Neural cell (in vitro differentiated cells): Measurements from ENCODE around the gene ATXN7L3B. TPM values are rescaled to one million over a fixed set of nuclear protein-coding genes. Genes with fewer than 3 reads are reported as not detected.
A peak's percentile ranks its signal among the peaks of the same experiment; 100 is the strongest.

Experiments used
- H2AFZ ChIP-seq: fragments of 200-600, 300-800 bp; sonication (generic), shearing (Covaris generic); 2 replicates; pipeline ENCODE4 v1.6.0; 2014; ENCODE audit warnings: low read depth, mild to moderate bottlenecking, antibody characterized with exemption, low read length, moderate library complexity
- H3F3A ChIP-seq: fragments of 200-600 bp; shearing (Covaris generic); 2 replicates; pipeline ENCODE4 v1.6.1; 2016; ENCODE audit warnings: mild to moderate bottlenecking, moderate library complexity, mixed read lengths, antibody characterized with exemption, low read length; ENCODE audit not compliant: insufficient read depth, poor library complexity, severe bottlenecking
- H3K27ac ChIP-seq: fragments of 200-600, 300-800 bp; sonication (generic), shearing (Covaris generic); 2 replicates; pipeline ENCODE4 v1.5.1; 2014; ENCODE audit warnings: mild to moderate bottlenecking, low read length, moderate library complexity
- H3K27me3 ChIP-seq: fragments of 300-800, 200-600 bp; sonication (generic), shearing (Covaris generic); 2 replicates; pipeline ENCODE4 v1.6.0; 2014; ENCODE audit warnings: mild to moderate bottlenecking, low read depth, low read length, moderate library complexity; ENCODE audit not compliant: insufficient read depth
- H3K36me3 ChIP-seq: fragments of 300-800, 200-600 bp; sonication (generic), shearing (Covaris generic); 2 replicates; pipeline ENCODE4 v1.5.1; 2014; ENCODE audit warnings: mild to moderate bottlenecking, antibody characterized with exemption, low read length, moderate library complexity; ENCODE audit not compliant: insufficient read depth
- H3K4me2 ChIP-seq: fragments of 300-800, 200-600 bp; sonication (generic), shearing (Covaris generic); 2 replicates; pipeline ENCODE4 v1.6.0; 2014; ENCODE audit warnings: mild to moderate bottlenecking, low read length
- H3K4me3 ChIP-seq: fragments of 300-800, 200-600 bp; sonication (generic), shearing (Covaris generic); 2 replicates; pipeline ENCODE4 v1.5.1; 2014; ENCODE audit warnings: mild to moderate bottlenecking, low read length, moderate library complexity
- H3K79me2 ChIP-seq: fragments of 200-600 bp; shearing (Covaris generic); replicated peaks from 2 replicates; pipeline ENCODE4 v1.6.0; 2014; ENCODE audit warnings: mild to moderate bottlenecking, low read length, moderate library complexity; ENCODE audit not compliant: insufficient read depth
- H3K9ac ChIP-seq: fragments of 300-800, 200-600 bp; sonication (generic), shearing (Covaris generic); 2 replicates; pipeline ENCODE4 v1.6.1; 2016; ENCODE audit warnings: mild to moderate bottlenecking, low read length, mixed read lengths
- H3K9me2 ChIP-seq: fragments of 200-600 bp; shearing (Covaris generic); 2 replicates; pipeline ENCODE4 v1.6.1; 2016; ENCODE audit warnings: mild to moderate bottlenecking, low read length, mixed read lengths; ENCODE audit not compliant: insufficient read depth
- H3K9me3 ChIP-seq: fragments of 200-600, 300-800 bp; sonication (generic), shearing (Covaris generic); 2 replicates; pipeline ENCODE4 v1.6.1; 2016; ENCODE audit warnings: mild to moderate bottlenecking, mixed run types, low read length, moderate library complexity, mixed read lengths
- H4K20me1 ChIP-seq: fragments of 200-600 bp; shearing (Covaris generic); 2 replicates; pipeline ENCODE4 v1.6.1; 2016; ENCODE audit warnings: mild to moderate bottlenecking, mixed run types; ENCODE audit not compliant: insufficient read depth
- EP300 ChIP-seq: fragments of 450-650 bp; conservative IDR thresholded peaks from 2 replicates; pipeline ENCODE4 v1.6.1; 2014; ENCODE audit warnings: antibody characterized with exemption, mild to moderate bottlenecking, moderate library complexity; ENCODE audit not compliant: poor library complexity, severe bottlenecking
- EZH2 ChIP-seq: fragments of 200-600, 300-800 bp; shearing (Covaris generic), sonication (generic); IDR thresholded peaks from 2 replicates; pipeline ENCODE4 v1.6.1; 2014; ENCODE audit warnings: antibody characterized with exemption, low read length, borderline replicate concordance, mild to moderate bottlenecking; ENCODE audit not compliant: insufficient read depth, poor library complexity, severe bottlenecking
- MXI1 ChIP-seq: fragments of 450-650 bp; conservative IDR thresholded peaks from 2 replicates; pipeline ENCODE4 v1.6.1; 2014; ENCODE audit warnings: antibody characterized with exemption, mild to moderate bottlenecking; ENCODE audit not compliant: poor library complexity, severe bottlenecking
- POLR2AphosphoS5 ChIP-seq: IDR thresholded peaks from 2 replicates; pipeline ENCODE4 v1.6.1; 2012
- RAD21 ChIP-seq: fragments of 450-650 bp; conservative IDR thresholded peaks from 2 replicates; pipeline ENCODE4 v1.6.1; 2014; ENCODE audit warnings: antibody characterized with exemption, mild to moderate bottlenecking, moderate library complexity
- SMC3 ChIP-seq: fragments of 450-650 bp; conservative IDR thresholded peaks from 2 replicates; pipeline ENCODE4 v1.6.1; 2014; ENCODE audit warnings: antibody characterized with exemption, mild to moderate bottlenecking, moderate library complexity; ENCODE audit not compliant: poor library complexity
- TAF1 ChIP-seq: IDR thresholded peaks from 2 replicates; pipeline ENCODE4 v1.6.1; 2012; ENCODE audit warnings: low read depth
- polyA plus RNA-seq: library from polyadenylated mRNA; depleted of rRNA; stranded (reverse); fragments of >200 nt; gene quantifications from 2 replicates; pipeline ENCODE4 v1.2.3, GENCODE V29; 2014
- TF ChIP-seq, protein P1 (sequence below): fragments of 450-650 bp; IDR thresholded peaks from 2 replicates; pipeline ENCODE4 v1.5.1; 2014; ENCODE audit warnings: antibody characterized with exemption, mild to moderate bottlenecking, moderate library complexity; ENCODE audit not compliant: poor library complexity, severe bottlenecking
- TF ChIP-seq, protein P2 (sequence below): IDR thresholded peaks from 2 replicates; pipeline ENCODE4 v1.6.1; 2012; ENCODE audit warnings: borderline replicate concordance

ATXN7L3B gene
- polyA plus RNA-seq, 1 donor from 2014 or later, result 90.3 TPM

DNA sequence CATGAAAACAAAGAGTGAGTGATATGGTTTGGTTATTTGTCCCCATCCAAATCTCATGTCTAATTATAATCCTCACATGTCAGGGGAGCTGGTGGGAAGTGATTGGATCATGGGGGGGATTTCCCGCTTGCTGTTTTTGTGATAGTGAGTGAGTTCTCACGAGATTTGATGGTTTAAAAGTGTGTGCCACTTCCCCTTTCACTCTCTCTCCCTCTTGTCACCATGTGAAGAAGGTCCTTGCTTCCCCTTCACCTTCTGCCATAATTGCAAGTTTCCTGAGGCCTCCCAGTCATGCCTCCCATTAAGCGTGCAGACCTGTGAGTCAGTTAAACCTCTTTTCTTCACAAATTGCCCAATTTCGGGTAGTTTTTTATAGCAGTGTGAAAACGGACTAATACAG, 2.1 kb upstream of the ATXN7L3B start:
- Histone ChIP-seq H3K4me3 (no peak overlapping the region), H3K4me2 (no peak overlapping the region), H3K9me3 (no peaks in the 10 kb centered on the region), H3K9me2 (no peaks in the 10 kb centered on the region), H3K27ac (no peak overlapping the region), H3K9ac (no peak overlapping the region), H3K79me2 (peaks cover 29% of the 10 kb centered on the region), H3K27me3 (no peaks in the 10 kb centered on the region), H3K36me3 (peaks cover 7% of the 10 kb centered on the region), H3F3A (peaks cover 5% of the 10 kb centered on the region), H4K20me1 (no peaks in the 10 kb centered on the region), H2AFZ (no peak overlapping the region)
- TF ChIP-seq, protein P1, sequence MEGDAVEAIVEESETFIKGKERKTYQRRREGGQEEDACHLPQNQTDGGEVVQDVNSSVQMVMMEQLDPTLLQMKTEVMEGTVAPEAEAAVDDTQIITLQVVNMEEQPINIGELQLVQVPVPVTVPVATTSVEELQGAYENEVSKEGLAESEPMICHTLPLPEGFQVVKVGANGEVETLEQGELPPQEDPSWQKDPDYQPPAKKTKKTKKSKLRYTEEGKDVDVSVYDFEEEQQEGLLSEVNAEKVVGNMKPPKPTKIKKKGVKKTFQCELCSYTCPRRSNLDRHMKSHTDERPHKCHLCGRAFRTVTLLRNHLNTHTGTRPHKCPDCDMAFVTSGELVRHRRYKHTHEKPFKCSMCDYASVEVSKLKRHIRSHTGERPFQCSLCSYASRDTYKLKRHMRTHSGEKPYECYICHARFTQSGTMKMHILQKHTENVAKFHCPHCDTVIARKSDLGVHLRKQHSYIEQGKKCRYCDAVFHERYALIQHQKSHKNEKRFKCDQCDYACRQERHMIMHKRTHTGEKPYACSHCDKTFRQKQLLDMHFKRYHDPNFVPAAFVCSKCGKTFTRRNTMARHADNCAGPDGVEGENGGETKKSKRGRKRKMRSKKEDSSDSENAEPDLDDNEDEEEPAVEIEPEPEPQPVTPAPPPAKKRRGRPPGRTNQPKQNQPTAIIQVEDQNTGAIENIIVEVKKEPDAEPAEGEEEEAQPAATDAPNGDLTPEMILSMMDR, result no peak
- TF ChIP-seq TAF1, result no peak
- TF ChIP-seq EZH2, result no peak
- no peak for TF ChIP-seq SMC3
- TF ChIP-seq POLR2AphosphoS5, result no peak
- TF ChIP-seq, protein P2, sequence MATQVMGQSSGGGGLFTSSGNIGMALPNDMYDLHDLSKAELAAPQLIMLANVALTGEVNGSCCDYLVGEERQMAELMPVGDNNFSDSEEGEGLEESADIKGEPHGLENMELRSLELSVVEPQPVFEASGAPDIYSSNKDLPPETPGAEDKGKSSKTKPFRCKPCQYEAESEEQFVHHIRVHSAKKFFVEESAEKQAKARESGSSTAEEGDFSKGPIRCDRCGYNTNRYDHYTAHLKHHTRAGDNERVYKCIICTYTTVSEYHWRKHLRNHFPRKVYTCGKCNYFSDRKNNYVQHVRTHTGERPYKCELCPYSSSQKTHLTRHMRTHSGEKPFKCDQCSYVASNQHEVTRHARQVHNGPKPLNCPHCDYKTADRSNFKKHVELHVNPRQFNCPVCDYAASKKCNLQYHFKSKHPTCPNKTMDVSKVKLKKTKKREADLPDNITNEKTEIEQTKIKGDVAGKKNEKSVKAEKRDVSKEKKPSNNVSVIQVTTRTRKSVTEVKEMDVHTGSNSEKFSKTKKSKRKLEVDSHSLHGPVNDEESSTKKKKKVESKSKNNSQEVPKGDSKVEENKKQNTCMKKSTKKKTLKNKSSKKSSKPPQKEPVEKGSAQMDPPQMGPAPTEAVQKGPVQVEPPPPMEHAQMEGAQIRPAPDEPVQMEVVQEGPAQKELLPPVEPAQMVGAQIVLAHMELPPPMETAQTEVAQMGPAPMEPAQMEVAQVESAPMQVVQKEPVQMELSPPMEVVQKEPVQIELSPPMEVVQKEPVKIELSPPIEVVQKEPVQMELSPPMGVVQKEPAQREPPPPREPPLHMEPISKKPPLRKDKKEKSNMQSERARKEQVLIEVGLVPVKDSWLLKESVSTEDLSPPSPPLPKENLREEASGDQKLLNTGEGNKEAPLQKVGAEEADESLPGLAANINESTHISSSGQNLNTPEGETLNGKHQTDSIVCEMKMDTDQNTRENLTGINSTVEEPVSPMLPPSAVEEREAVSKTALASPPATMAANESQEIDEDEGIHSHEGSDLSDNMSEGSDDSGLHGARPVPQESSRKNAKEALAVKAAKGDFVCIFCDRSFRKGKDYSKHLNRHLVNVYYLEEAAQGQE, result no peak
- no peak for TF ChIP-seq RAD21
- no peak for TF ChIP-seq EP300
- no peak for TF ChIP-seq MXI1

DNA sequence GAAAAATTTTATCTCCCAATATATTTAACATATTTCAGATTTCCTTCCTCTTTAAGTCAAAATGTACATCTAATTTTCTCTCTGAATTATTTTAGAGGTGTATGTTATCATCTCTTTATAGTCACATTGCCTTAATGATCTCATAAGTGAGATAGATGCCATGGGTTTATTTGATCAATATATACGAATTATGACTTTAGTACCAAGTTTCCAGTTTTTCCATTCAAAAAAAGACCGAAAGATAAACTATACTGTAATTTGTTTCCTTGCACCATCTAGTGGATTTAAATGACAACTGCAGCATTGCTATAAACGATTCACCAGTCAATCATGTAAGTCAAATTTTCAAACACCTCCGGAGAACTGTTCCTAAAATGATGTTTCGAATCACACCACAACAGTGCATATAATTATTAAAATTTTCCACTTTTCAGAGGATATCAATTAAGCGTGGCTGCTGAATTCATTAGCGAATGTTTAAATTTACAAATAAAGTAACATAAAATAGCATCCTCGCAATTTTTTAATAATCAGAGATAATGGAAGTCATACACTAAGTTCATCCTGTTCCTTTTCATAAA, 419 bp upstream of the ATXN7L3B start:
- Histone ChIP-seq H3K4me3 (peak overlapping the region; percentile 94), H3K36me3 (peaks cover 15% of the 10 kb centered on the region), H3K9me3 (no peaks in the 10 kb centered on the region), H2AFZ (peak overlapping the region; percentile 99), H3K9me2 (no peaks in the 10 kb centered on the region), H3K4me2 (peak overlapping the region; percentile 60), H3K27ac (peak overlapping the region; percentile 97), H4K20me1 (no peaks in the 10 kb centered on the region), H3K79me2 (peaks cover 46% of the 10 kb centered on the region), H3K9ac (peak overlapping the region; percentile 98), H3F3A (peaks cover 5% of the 10 kb centered on the region), H3K27me3 (no peaks in the 10 kb centered on the region)
- TF ChIP-seq RAD21, result peak; percentile 90
- TF ChIP-seq, protein P1, result peak; percentile 91
- no peak for TF ChIP-seq EP300
- no peak for TF ChIP-seq MXI1
- TF ChIP-seq TAF1, result no peak
- peak; percentile 86 for TF ChIP-seq SMC3
- TF ChIP-seq EZH2, result no peak
- TF ChIP-seq, protein P2, result no peak
- no peak for TF ChIP-seq POLR2AphosphoS5
